Measurements from ENCODE around the gene TMEM60. TPM values are rescaled to one million over a fixed set of nuclear protein-coding genes. Genes with fewer than 3 reads are reported as not detected.

Gene TMEM60
- total and polyA plus RNA-seq, 9 donors, result 8.1 to 30.9 (median 15.0) TPM

DNA sequence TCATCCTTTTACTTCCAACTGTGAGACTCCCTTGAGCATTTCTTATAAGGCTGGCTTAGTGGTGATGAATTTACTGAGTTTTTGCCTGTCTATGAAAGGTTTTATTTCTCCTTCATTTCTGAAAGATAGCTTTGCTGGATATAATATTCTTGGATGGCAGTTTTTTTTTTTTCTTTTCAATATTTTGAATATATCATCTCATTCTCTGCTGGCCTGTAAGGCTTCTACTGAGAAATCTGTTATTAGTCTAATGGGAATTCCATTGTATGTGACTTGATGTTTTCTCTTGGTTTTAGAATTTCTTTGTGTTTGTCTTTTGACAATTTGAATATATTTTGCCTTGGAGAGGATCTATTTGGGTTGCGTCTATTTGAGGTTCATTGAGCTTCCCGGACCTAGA is 22.7 kb upstream of the TMEM60 start:
- H3K4me1 ChIP-seq (ENCODE audit: insufficient read depth), result no peaks in the 10 kb centered on the region
- H3K36me3 ChIP-seq, result no peaks in the 10 kb centered on the region
- intact Hi-C loops (cut with DNase I), result no loop called here
- H3K9me3 ChIP-seq, result peaks cover 0 to 3% of the 10 kb centered on the region in 2 donors
- TF ChIP-seq EP300 (IDR thresholded peaks at IDR 0.05), result no peak
- no peak for TF ChIP-seq CTCF (IDR thresholded peaks at IDR 0.05)
- no peak for TF ChIP-seq POLR2A (IDR thresholded peaks at IDR 0.05)
- DNase-seq, result no peak
- 97 to 98% (median 98%) methylated on average over 2 of the region's 2 CpGs for WGBS, 3 donors
- H3K27ac ChIP-seq, result no peak overlapping the region
- H3K4me3 ChIP-seq, result no peak overlapping the region
- H3K27me3 ChIP-seq, result no peaks in the 10 kb centered on the region

- intact Hi-C loops (cut with DNase I), result no loop called here
- H3K9me3 ChIP-seq, result peaks cover 0 to 3% of the 10 kb centered on the region in 2 donors
- TF ChIP-seq POLR2A (IDR thresholded peaks at IDR 0.05) (no peak), EP300 (IDR thresholded peaks at IDR 0.05) (no peak), CTCF (IDR thresholded peaks at IDR 0.05) (no peak)
These were observed 20.8 kb upstream of the TMEM60 start for GRCh38 chr7:77819021-77819420.

GRCh38 chr7:77813180-77813579 is 14.9 kb upstream of the TMEM60 start:
- no peaks in the 10 kb centered on the region for H3K4me1 ChIP-seq (ENCODE audit: insufficient read depth)
- WGBS, 3 donors, result 93 to 96% (median 96%) methylated on average over 2 of the region's 2 CpGs
- intact Hi-C loops (cut with DNase I), result no loop called here

More at GRCh38 chr7:77819021-77819420, 20.8 kb upstream of the TMEM60 start:
- no peaks in the 10 kb centered on the region for H3K4me1 ChIP-seq (ENCODE audit: insufficient read depth)
- H3K36me3 ChIP-seq, result no peaks in the 10 kb centered on the region
- DNase-seq, result no peak
- no peak overlapping the region for H3K4me3 ChIP-seq
- H3K27me3 ChIP-seq, result no peaks in the 10 kb centered on the region
- H3K27ac ChIP-seq, result no peak overlapping the region

DNA sequence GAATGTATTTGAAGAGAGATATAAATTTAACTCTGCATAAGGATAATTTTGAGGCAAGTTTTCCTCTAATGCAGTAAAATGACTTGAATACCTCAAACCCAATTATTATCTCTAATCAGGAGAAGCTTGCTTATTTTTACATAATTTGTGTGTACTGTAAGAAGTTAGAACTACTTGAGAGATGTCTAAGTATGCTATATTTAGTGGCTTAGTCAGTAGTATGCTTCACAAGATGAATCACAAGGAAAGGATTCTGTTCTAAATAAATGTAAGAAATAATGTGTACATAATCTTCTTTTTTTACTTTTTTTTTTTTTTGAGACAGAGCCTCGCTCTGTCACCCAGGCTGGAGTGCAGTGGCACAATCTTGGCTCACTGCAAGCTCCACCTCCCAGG is 14.1 kb upstream of the TMEM60 start:
- no peaks in the 10 kb centered on the region for H3K36me3 ChIP-seq
- H3K4me3 ChIP-seq, result no peak overlapping the region
- 77 to 95% (median 92%) methylated on average over 1 of the region's 1 CpG for WGBS, 3 donors
- no peak overlapping the region for H3K27ac ChIP-seq
- intact Hi-C loops (cut with DNase I), result no loop called here
- H3K27me3 ChIP-seq, result no peaks in the 10 kb centered on the region
- TF ChIP-seq CTCF (IDR thresholded peaks at IDR 0.05) (no peak), POLR2A (IDR thresholded peaks at IDR 0.05) (no peak), EP300 (IDR thresholded peaks at IDR 0.05) (no peak)
- DNase-seq, result no peak
- no peaks in the 10 kb centered on the region for H3K4me1 ChIP-seq (ENCODE audit: insufficient read depth)
- no peaks in the 10 kb centered on the region for H3K9me3 ChIP-seq

More at GRCh38 chr7:77813180-77813579, 14.9 kb upstream of the TMEM60 start:
- H3K9me3 ChIP-seq, result no peaks in the 10 kb centered on the region
- H3K4me3 ChIP-seq, result no peak overlapping the region
- no peak overlapping the region for H3K27ac ChIP-seq
- TF ChIP-seq POLR2A (IDR thresholded peaks at IDR 0.05), result no peak
- TF ChIP-seq CTCF (IDR thresholded peaks at IDR 0.05), result no peak
- no peak for TF ChIP-seq EP300 (IDR thresholded peaks at IDR 0.05)
- H3K27me3 ChIP-seq, result no peaks in the 10 kb centered on the region
- H3K36me3 ChIP-seq, result no peaks in the 10 kb centered on the region
- DNase-seq, result no peak
